HG03565 (cell line): ENCODE measurements around the gene TULP1.

Experiments
- ATAC-seq: cut with Tn5 transposase; IDR thresholded peaks from one replicate; pipeline ENCODE4 v1.9.1; 2021; ENCODE audit warnings: mild to moderate bottlenecking, moderate library complexity; ENCODE audit not compliant: unreplicated experiment

Gene TULP1

DNA sequence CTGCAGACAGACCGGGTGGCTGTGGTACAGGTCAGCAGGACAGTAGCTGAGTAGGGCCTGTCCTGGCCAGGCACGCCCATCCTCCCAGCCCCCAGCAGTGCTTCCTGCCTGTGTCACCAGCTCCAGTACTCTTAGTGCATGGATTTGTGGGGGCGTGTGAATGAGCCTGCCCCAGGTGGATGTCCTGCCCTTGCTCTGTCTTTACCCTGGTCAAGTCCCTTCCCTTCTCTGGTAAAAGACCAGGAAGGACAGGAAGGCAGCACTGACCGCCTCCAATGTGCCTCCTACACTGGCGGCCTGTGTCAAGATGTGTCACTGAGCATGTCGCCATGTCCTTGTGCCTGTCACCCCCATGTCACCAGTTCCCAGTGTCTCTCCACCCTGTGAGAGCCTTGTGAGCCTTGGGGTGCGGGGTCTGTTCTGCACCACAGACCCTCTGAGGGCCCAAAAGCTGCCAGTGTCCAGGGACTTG lies 27.7 kb downstream of the TULP1 start:
- no peak for ATAC-seq

DNA sequence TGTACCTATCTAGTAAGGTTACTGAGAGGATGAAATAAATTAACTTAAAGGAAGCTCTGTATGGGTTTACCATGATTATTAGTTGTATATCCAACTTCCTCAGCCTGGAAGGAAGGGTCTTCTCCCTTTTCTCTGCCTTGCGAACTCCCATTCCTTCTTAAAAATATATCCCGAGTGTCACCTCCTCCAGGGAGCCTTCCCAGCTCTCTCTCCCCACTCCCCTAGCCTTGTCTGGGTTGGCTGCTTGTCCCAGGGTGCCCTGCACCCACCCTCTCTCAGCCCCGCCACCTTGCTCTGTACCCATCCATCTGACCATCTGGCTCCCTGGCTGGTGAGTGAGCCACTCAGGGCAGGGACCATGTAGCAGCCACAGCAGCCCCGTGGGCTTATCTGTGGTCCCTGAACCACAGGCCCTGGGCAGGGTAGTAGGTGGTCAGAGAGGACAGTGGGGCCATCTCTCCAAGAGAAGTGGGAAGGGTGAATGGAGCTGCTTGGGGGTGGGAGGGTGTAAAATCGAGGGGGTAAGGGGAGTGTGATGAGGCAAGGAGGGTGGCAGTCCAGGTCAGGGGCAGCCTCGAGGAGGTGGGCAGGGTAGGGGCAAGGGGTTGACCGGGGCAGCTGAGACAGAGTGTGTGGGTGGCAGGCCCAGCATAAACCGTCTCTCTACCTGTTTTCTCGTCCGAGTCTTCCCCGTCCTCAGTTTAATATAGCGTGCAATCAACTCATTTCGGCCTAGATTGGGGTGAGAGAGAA lies 28.6 kb downstream of the TULP1 start:
- ATAC-seq = no peak

DNA sequence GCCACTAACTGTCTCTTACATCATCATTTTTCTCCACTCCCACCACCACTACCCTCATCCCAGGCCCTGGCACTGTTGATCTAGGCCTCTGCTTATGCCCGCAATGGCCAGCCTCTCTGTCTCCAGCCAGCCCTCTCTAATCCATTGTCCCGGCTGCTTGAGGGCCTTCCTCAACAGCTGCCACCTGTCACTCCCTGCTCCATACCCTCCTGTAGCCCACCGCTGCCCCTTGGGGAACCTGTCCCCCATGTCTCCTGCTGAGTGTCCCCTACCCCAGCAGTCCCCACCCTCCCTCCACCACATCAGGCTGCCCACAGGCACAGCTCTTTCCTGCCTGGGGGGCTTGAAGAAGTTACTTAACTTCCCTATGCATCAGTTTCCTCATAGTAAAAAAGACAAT lies 29.2 kb downstream of the TULP1 start:
- ATAC-seq = no peak

DNA sequence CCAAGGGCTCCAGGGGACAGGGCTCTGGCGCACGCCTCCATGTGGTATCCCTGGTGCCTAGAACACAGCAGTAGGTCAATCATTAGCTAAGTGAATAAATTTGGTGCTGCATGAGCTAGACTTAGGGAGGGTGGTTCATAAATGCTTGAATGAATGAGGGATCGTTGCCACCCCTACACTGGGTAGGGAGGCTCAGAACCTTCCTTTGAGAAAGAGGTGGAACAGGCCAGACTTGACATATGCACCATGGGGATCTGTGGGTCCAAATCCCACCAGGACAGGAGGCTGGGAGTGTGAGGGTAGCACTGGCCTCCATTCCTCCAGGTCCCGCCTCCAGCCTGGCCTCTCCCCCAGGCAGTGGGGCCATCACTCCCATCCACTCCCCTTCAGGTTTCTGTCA lies 29.6 kb downstream of the TULP1 start:
- no peak for ATAC-seq

DNA sequence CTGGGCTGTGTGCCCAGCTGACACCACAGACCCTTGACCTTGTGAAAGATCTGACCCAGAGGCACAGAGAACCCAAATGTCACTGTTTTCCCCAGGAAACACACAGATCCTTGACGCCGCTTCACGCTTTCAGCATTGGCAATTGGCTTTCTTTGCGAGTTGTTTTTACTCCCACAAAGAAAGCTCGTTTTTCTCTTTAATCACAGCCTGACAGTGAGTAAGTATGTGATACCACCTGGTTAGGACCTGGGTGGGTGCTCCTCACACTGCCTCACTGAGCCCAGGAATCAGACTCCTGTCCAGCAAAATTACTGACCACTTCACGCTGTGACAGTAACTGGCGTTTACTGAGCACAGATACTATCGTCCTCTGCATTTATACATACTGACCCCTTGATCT lies 31.5 kb downstream of the TULP1 start:
- ATAC-seq = no peak

DNA sequence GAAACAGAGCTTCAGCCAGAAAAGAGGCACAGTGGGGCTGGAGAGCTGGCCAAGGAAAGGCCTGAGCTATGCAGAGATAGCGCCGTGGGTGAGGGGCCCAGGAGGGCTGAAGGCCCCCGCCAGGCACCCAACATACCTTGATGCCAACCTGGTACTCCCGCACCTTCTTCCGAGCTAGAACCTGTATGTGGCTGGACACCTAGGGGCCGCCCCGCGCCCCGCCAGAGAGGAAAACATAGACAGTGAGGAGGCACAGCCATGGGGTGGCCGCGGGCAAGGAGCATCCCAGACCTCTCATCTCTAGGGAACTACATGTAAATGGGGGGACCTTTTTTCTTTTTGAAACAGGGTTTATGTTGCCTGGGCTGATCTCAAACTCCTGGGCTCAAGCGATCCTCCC lies 32.5 kb downstream of the TULP1 start:
- no peak for ATAC-seq

DNA sequence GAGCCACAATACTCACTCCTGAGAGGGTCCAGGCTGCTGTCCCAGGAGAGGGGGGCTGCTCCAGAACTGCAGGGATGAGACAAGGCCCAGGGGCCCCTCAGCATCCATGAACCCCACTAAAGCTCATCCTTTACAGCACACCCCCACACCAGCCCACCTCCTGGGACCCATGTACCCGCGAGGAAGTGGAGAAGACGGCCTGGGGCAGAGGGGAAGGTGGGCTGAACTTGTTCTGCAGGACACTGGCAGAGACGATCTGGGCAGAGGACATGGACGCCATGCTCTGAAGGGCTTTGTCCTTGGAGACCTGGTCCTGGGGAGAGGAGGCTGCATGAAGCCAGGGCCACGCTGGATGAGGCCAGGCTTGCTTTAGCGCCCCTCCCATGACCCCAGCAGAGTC lies 34.4 kb downstream of the TULP1 start:
- no peak for ATAC-seq

DNA sequence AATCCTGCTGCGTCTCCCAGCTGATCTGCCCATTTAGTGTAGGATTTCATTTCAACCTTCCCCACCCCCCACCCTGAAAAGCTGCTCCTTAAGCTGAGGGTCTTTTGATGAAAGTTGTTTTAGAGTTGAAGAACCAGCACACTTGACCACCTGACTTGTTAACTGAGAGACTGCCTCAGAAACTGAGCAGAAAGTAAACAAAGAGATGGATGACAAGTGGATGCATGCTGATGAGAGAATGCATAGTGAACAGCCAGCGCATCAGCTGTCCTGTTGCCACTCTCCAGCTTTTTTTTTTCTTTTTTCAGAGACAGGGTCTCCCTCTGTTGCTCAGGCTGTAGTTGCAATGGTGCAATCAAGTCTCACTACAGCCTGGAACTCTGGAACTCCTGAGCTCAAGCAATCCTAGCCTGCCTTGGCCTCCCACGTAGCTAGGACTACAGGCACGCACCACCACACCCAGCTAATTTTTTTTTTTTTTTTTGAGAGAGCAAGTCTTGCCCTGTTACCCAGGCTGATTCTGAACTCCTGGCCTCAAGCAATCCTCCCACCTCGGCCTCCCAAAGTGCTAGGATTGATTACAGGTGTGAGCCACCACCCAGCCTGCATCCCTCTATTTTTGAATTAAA lies 35.0 kb downstream of the TULP1 start:
- ATAC-seq = no peak

DNA sequence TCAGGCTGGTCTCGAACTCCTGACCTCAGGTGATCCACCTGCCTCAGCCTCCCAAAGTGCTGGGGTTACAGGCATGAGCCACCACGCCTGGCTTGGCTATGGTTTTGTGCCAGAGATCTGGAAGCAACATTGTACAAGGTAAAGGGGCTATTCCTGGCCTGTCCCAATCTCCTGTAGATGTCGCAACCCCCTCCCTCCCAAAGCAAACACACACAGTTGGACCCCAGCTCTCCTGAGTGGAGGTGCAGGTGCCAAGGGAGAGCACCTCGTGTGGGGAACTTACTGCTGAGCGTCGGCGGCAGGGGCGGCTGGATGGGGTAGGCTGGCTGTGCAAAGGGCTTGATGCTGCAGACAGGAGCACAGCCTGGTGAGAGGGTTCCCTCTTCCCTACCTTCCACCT lies 35.7 kb downstream of the TULP1 start:
- ATAC-seq = no peak

DNA sequence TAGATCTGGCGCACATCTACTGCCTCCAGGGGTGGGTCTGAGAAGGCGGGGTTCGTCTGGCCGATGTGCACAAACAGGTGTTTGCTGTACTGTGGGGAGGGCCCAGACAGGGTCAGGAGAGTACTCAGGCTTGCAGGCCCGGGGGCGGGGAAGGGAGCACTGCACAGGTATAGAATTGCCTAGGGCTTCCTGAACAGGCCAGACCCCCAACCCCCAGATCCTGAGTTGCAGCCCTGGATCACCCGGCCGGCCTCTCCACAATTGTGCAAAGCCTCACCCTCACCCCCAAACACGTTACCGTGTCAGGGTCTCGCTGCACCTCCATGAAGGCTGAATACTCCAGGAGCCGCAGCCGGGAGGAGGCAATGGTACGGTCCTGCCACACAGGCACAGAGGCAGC lies 36.7 kb downstream of the TULP1 start:
- no peak for ATAC-seq

DNA sequence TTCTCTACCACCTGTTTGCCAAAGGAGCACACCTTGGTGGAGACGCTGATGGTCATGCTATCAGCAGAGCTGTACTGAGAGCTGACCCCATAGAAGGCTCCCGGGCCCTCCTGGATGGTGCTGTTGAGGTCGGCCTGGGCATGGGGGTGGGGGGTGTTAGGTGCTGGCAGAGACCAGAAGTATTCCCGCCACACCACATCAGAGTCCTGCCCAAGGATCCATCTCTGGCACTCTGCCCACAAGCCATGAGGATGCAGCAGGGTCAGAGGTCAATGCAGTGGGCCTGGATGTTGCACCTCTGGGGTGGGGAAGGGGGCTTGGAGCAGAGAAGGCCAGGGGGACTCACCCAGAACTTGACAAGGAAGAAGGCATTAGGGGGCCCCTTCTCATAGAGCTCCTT lies 37.1 kb downstream of the TULP1 start:
- no peak for ATAC-seq

DNA sequence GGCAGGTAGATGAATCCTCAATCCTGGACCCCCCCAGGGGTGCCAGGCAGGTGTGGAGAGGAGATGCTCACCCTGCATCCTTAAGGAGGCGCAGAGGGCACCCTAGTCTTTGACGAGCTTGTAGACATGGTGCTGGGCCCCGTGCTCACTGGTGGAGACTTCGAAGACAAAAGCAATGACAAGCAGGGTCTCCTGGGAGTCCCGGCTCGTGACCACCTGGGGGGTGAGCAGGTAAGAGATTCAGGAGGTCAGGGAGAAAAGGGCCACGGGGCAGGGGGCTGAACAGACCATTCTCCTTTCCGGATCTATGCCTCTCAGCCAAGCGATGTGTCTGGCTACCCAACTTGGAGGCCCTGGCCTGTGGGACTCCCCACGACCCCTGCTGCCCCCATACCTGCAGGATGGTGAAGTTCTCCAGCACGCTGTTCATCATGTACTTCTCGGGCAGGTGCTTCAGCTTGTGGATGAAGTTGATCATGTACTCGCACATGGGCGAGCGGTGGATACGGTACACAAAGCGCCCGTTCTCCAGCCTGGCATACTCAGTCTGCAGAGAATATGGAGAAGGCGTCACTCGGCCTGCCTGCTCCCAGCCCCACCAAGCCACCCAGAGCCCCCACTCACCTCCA lies 37.6 kb downstream of the TULP1 start:
- no peak for ATAC-seq

DNA sequence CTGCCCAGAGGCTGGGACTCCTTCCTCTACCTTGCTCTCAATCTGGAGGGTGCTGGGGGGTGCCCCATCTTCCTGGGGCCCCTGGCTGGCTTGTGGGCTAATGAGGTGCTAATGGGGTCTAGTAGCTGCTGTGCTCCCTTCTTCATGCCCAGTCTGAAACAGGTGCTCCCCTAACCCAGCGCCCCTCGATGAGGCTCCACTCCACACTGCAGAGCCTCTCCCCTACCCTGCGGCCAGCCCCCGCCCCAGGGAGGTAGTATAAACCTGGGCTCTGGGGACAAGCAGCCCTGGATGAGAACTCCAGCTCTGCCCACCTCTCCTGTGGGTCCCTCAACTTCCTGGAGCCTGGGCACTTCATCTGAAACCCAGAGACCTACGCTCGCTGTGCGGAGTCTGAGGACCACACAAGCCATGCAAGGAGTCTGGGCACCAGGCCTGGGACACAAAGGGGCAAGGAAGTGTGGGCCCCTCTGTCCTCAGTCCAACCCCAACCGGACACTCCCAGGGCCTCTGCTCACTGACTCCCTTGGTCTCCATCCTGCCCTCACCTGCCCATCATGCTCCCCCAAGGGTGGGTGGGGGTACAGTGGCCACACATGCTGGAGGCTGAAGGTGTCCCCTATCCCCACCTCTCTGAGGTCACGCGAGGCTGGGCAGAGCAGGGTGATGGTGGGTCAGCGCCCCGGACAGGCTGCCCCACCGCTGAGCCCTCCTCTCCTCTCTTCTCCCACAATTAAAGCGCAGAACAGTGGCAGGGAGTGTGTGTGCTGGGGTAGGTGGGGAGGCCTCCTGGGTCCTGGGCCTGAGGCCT lies 38.4 kb downstream of the TULP1 start:
- no peak for ATAC-seq

DNA sequence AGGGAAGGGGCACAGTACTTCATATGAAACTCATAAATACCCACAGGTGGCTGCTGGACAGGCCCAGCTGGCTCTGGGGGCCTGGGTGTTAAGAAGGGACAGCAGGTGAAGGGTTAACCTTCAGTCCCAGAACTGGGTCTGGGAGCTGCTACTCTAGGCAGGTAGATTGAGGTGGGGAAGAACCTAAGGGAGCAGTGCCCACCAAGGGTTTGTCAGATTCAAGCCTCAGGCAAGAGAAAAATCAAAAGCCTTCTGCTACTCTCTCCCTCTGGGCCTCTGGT lies 38.9 kb downstream of the TULP1 start:
- ATAC-seq = no peak

DNA sequence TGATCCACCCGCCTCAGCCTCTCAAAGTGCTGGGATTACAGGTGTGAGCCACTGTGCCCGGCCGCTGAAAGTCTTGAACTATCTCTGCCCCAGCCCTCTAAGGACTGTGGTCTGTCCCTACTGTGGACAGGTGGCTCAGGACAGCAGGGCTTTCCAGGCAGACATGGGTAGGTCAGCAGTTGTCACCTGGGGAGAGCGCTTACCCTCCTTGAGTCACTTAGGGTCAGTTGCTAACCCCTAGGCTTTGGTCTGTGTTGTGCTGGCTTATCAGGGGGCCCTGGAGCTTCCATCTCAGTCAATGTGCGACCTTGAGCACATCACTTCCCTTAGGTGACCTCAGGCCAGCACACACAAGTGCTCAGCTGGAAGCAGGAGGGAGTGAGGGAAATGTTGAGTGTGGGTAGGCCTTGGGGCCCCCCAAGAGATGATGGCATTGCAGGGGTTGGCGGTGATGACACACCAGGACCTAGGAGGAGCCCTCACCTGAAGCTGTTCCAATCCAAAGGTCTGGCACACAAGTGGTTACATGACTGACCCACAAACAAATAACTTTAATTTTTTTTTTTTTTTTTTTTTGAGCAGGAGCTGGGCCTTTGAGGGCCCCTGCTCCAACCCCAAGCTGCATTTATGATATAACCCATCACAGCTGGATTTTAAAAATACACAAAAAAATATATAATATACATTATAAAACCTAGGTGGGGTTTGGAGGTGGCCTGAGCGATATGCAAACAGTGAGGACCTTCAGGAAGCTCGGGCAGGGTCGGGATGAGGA lies 39.4 kb downstream of the TULP1 start:
- ATAC-seq = no peak

DNA sequence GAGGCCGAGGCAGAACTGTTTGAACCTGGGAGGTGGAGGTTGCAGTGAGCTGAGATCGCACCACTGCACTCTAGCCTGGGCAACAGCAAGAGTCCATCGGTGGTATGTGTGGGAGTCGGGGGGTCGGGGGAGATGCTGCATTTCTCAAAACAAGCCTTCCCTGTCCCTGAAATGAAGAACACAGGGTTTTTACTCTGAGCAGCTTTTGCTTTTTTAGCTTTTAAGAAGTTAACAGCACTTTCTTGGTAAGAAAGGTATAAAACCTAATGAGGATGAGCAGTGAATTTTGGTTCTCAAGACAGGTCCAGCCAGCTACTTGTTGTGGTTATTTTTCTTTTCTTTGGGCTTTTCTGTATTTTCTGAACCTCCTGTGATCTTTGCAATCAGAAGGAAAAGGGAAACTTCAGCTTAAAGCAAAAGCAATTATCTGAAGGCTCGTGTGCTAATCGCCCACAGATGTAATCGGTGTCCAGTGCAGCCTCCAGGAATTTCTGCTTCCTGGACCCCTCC lies 40.8 kb downstream of the TULP1 start:
- no peak for ATAC-seq

DNA sequence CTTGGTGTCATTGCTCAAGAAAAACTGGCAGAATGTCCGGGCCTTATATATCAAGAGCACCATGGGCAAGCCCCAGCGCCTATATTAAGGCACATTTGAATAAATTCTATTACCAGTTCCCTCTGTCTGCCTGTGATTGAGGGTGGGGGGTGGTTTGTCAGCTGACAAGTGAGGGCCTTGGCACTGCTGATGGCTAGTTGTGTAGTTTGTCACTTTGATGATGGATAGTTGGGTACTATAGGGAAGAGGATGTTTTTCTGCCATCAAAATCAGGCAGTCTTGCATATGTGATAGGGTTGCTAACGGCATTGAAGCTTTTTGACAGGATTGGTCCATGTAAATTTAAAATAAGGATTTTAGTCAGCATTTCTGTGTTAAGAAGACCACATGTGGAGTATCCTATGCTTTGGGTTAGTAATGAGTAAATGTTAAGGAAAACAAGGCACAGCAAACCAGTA lies 42.0 kb downstream of the TULP1 start:
- ATAC-seq = no peak

DNA sequence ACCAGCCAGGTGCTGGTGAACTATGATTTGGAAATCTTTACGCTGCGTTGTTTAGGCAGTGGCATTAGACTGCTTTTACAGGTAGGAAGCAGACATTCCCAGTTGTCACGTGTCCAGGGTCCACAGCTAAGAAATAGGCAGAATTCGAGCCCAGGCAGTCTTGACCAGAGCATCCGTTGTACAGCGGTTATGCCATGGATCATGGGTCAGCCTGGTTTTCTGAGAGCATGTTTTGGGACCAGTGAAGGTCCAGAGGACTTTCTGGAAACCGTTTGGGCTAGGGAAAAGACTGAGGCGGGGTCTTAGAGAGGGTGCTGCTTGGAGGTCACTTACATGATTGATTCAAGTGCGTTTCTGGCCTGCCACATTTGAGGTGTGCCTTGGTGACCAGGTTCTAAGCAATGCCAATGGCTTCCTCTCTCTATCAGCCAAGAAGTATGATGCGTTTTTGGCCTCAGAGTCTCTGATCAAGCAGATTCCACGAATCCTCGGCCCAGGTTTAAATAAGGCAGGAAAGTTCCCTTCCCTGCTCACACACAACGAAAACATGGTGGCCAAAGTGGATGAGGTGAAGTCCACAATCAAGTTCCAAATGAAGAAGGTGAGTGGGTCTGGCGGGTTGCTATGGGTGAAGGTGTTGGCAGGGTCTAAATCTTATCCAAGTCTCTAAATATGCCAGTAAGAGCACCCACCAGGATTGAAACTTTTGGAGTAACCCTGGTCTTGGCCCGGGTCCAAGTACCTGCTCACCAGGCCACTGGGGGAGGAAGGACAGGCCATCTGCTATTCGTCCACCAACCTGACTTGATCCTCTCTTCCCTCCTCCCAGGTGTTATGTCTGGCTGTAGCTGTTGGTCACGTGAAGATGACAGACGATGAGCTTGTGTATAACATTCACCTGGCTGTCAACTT lies 42.7 kb downstream of the TULP1 start:
- ATAC-seq = no peak

DNA sequence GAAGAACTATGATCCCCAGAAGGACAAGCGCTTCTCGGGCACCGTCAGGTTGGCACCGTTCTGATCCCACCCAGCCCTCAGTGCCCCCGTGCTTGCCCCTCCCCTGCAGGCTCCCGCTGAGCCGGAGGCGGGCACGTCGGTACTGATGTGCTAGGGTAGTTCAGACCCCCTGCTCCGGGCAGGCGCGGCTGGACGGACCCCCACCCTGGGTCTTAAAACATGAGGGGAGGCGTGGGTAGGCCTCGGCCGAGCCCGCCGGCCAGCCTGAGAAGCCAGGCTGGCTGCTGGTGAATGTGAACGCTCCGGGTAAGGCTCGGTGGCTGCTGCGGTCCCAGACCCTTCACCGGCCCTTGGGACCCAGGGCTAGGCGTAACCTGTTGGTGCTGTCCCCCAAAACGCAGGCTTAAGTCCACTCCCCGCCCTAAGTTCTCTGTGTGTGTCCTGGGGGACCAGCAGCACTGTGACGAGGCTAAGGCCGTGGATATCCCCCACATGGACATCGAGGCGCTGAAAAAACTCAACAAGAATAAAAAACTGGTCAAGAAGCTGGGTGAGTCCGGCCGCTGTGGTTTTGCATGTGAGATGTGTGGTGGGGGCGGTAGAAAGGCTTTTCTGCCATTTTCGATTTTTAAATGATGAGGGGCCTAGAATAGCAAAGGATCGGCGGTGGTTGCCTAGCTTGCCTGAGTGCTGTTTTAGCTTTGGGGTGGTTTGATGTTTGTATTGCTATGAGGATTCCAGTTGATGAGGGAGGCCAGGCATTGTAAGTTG lies 43.5 kb downstream of the TULP1 start:
- ATAC-seq = no peak
